ENCODE results near the gene SLC31A1.

Gene SLC31A1

GRCh38 chr9:113222482-113222841 is 1.1 kb downstream of the SLC31A1 start:
- TF ChIP-seq SIN3A (IDR thresholded peaks at IDR 0.05; ENCODE audit: borderline replicate concordance, insufficient read depth, low read length), result no peak
- TF ChIP-seq FOXP2 (optimal IDR thresholded peaks at IDR 0.05; ENCODE audit: borderline replicate concordance, extremely low read depth, extremely low read length, insufficient read depth), result no peak
- no peak for TF ChIP-seq TAF1 (IDR thresholded peaks at IDR 0.05; ENCODE audit: borderline replicate concordance, insufficient read depth, low read length)
- TF ChIP-seq, protein P1, sequence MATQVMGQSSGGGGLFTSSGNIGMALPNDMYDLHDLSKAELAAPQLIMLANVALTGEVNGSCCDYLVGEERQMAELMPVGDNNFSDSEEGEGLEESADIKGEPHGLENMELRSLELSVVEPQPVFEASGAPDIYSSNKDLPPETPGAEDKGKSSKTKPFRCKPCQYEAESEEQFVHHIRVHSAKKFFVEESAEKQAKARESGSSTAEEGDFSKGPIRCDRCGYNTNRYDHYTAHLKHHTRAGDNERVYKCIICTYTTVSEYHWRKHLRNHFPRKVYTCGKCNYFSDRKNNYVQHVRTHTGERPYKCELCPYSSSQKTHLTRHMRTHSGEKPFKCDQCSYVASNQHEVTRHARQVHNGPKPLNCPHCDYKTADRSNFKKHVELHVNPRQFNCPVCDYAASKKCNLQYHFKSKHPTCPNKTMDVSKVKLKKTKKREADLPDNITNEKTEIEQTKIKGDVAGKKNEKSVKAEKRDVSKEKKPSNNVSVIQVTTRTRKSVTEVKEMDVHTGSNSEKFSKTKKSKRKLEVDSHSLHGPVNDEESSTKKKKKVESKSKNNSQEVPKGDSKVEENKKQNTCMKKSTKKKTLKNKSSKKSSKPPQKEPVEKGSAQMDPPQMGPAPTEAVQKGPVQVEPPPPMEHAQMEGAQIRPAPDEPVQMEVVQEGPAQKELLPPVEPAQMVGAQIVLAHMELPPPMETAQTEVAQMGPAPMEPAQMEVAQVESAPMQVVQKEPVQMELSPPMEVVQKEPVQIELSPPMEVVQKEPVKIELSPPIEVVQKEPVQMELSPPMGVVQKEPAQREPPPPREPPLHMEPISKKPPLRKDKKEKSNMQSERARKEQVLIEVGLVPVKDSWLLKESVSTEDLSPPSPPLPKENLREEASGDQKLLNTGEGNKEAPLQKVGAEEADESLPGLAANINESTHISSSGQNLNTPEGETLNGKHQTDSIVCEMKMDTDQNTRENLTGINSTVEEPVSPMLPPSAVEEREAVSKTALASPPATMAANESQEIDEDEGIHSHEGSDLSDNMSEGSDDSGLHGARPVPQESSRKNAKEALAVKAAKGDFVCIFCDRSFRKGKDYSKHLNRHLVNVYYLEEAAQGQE (IDR thresholded peaks at IDR 0.05; ENCODE audit: insufficient read depth in 1 of 2, low read depth in 2 of 2, low read length in 2 of 2), result no peak
- no peak for TF ChIP-seq POLR2AphosphoS5 (IDR thresholded peaks at IDR 0.05; ENCODE audit: low read depth, low read length)

GRCh38 chr9:113223963-113224362 is 2.6 kb downstream of the SLC31A1 start:
- TF ChIP-seq SIN3A (IDR thresholded peaks at IDR 0.05; ENCODE audit: borderline replicate concordance, insufficient read depth, low read length) (no peak), FOXP2 (optimal IDR thresholded peaks at IDR 0.05; ENCODE audit: borderline replicate concordance, extremely low read depth, extremely low read length, insufficient read depth) (no peak), POLR2AphosphoS5 (IDR thresholded peaks at IDR 0.05; ENCODE audit: low read depth, low read length) (no peak)

- TF ChIP-seq, protein P1 (IDR thresholded peaks at IDR 0.05; ENCODE audit: insufficient read depth in 1 of 2, low read depth in 2 of 2, low read length in 2 of 2), result no peak
- TF ChIP-seq FOXP2 (optimal IDR thresholded peaks at IDR 0.05; ENCODE audit: borderline replicate concordance, extremely low read depth, extremely low read length, insufficient read depth) (no peak), TAF1 (IDR thresholded peaks at IDR 0.05; ENCODE audit: borderline replicate concordance, insufficient read depth, low read length) (no peak), SIN3A (IDR thresholded peaks at IDR 0.05; ENCODE audit: borderline replicate concordance, insufficient read depth, low read length) (no peak), POLR2AphosphoS5 (IDR thresholded peaks at IDR 0.05; ENCODE audit: low read depth, low read length) (no peak)
These were observed 6.1 kb downstream of the SLC31A1 start for GRCh38 chr9:113227436-113227835.

DNA sequence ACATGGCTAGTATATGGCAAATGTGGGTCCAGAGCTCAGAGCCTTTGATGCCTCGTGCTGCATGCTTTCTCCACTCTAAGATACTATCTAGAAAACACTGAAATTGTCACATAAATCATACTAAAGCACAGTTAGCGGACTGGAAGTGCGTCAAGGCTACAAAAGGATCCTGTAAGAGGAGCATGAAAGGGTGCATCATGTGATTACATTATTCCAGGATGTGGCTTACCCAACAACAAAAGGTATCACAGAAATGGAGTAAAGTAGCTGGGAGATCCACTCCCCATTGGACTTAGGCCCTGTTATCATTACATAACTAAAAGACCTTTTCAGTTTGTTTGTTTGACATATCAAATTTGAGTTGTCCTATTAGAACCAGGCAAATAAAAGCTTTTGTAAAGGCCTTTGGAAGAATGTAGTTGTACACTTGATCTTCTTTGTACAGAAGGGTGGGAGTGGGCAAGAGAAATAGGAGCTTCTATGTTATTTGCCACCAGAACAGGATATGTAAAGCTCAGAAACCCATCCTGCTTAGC is 6.9 kb downstream of the SLC31A1 start:
- TF ChIP-seq TAF1 (IDR thresholded peaks at IDR 0.05; ENCODE audit: borderline replicate concordance, insufficient read depth, low read length) (no peak), SIN3A (IDR thresholded peaks at IDR 0.05; ENCODE audit: borderline replicate concordance, insufficient read depth, low read length) (no peak), POLR2AphosphoS5 (IDR thresholded peaks at IDR 0.05; ENCODE audit: low read depth, low read length) (no peak), FOXP2 (optimal IDR thresholded peaks at IDR 0.05; ENCODE audit: borderline replicate concordance, extremely low read depth, extremely low read length, insufficient read depth) (no peak)
- TF ChIP-seq, protein P1 (IDR thresholded peaks at IDR 0.05; ENCODE audit: insufficient read depth in 1 of 2, low read depth in 2 of 2, low read length in 2 of 2), result no peak

DNA sequence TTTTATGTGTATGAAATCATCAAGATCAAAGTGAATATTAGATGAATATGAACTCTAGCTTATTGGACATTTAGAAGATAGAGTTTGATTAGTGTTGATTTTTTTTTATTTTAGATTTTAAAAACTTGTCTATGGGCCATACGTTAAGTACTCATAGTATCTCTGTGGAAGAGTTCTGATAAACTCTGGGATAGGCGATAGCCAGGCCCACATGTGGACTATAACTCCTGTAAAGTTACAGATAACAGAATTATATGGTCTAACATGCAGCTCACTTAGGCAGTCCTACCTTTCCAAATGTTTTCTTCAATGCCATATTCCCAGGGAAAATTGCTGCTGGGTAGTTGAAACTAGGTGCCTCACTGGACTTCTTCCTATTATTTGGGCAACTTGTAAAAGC is 10.4 kb downstream of the SLC31A1 start:
- TF ChIP-seq FOXP2 (optimal IDR thresholded peaks at IDR 0.05; ENCODE audit: borderline replicate concordance, extremely low read depth, extremely low read length, insufficient read depth) (no peak), TAF1 (IDR thresholded peaks at IDR 0.05; ENCODE audit: borderline replicate concordance, insufficient read depth, low read length) (no peak), SIN3A (IDR thresholded peaks at IDR 0.05; ENCODE audit: borderline replicate concordance, insufficient read depth, low read length) (no peak)
- TF ChIP-seq, protein P1 (IDR thresholded peaks at IDR 0.05; ENCODE audit: insufficient read depth in 1 of 2, low read depth in 2 of 2, low read length in 2 of 2), result no peak
